NCI-H2196 (cell line): ENCODE data around the gene PAM.
"Not testable (repeated sequence)": the region's sequence is repeated elsewhere in the genome, so short reads cannot be mapped to it uniquely, and the experiment has no call there.

ENCODE experiments used
- DNase-seq: peaks from one replicate; lab custom pipeline; 2025; ENCODE audit not compliant: unreplicated experiment; lab: John Stamatoyannopoulos, UW

Gene PAM

GRCh38 chr5:102981957-102982635, 227.0 kb downstream of the PAM start:
- no peak for DNase-seq

- no peak for DNase-seq
Measured at GRCh38 chr5:102986074-102986473, 231.0 kb downstream of the PAM start.

- DNase-seq = no peak
Measured at GRCh38 chr5:102988459-102988858, 233.4 kb downstream of the PAM start.

- peak; percentile 48 for DNase-seq
Measured at GRCh38 chr5:102991802-102992201, 236.7 kb downstream of the PAM start.

- DNase-seq = no peak
Measured at GRCh38 chr5:102996011-102996575, 241.0 kb downstream of the PAM start.

- no peak for DNase-seq
Measured at GRCh38 chr5:102998224-102998623, 243.1 kb downstream of the PAM start.

- DNase-seq = no peak
Measured at GRCh38 chr5:102999191-102999590, 244.1 kb downstream of the PAM start.

GRCh38 chr5:102999621-103000020, 244.5 kb downstream of the PAM start:
- not testable (repeated sequence) for DNase-seq

GRCh38 chr5:103000089-103000488, 245.0 kb downstream of the PAM start:
- DNase-seq = no peak

- DNase-seq = no peak
Measured at GRCh38 chr5:103003872-103004271, 248.8 kb downstream of the PAM start.

- no peak for DNase-seq
Measured at GRCh38 chr5:103005276-103005675, 250.2 kb downstream of the PAM start.

GRCh38 chr5:103006921-103007320, 251.8 kb downstream of the PAM start:
- DNase-seq = no peak

- DNase-seq = no peak
Measured at GRCh38 chr5:103010168-103010567, 255.1 kb downstream of the PAM start.

- DNase-seq = peak; percentile 26
Measured at GRCh38 chr5:103013933-103014552, 258.9 kb downstream of the PAM start.

- DNase-seq = no peak
Measured at GRCh38 chr5:103014983-103015382, 259.9 kb downstream of the PAM start.

GRCh38 chr5:103016167-103016566, 261.1 kb downstream of the PAM start:
- DNase-seq = no peak

- no peak for DNase-seq
Measured at GRCh38 chr5:103019804-103020203, 264.7 kb downstream of the PAM start.

- DNase-seq = no peak
Measured at GRCh38 chr5:103021314-103021713, 266.2 kb downstream of the PAM start.

GRCh38 chr5:103027267-103027666, 272.2 kb downstream of the PAM start:
- no peak for DNase-seq

- no peak for DNase-seq
Measured at GRCh38 chr5:103031607-103032006, 276.5 kb downstream of the PAM start.

GRCh38 chr5:103033696-103034095, 278.6 kb downstream of the PAM start:
- no peak for DNase-seq

GRCh38 chr5:103034662-103035392, 279.7 kb downstream of the PAM start:
- DNase-seq = no peak
